Aorta (tissue), 5 donors: ENCODE results near the gene WDHD1. TPM values are rescaled to one million over a fixed set of nuclear protein-coding genes. Genes with fewer than 3 reads are reported as not detected.

Experiments used
- ATAC-seq: fragments of 200-7000 bp; cut with Tn5 transposase; one replicate; pipeline ENCODE4 v1.9.1; 2022; ENCODE audit warnings: moderate library complexity; ENCODE audit not compliant: low FRiP score
- DNase-seq, 2 donors: peaks; one replicate each; pipeline ENCODE4 v3.0.0-alpha.2; 2020
- H3K27ac ChIP-seq, 2 donors: one replicate each; pipeline ENCODE4 v1.5.1; 2013; ENCODE audit warnings: low read length in 2 of 2, mild to moderate bottlenecking in 2 of 2, moderate library complexity in 2 of 2, control low read depth in 1 of 2, inconsistent platforms in 1 of 2, low read depth in 1 of 2
- H3K27me3 ChIP-seq, 2 donors: one replicate each; pipeline ENCODE4 v1.6.1; 2013; ENCODE audit warnings: control low read depth in 1 of 2, low read length in 1 of 2, mild to moderate bottlenecking in 1 of 2, moderate library complexity in 1 of 2; ENCODE audit not compliant: insufficient read depth in 2 of 2, control insufficient read depth in 1 of 2
- H3K36me3 ChIP-seq, 2 donors: one replicate each; pipeline ENCODE4 v1.6.1; 2013; ENCODE audit warnings: control low read depth in 1 of 2, low read length in 1 of 2, mild to moderate bottlenecking in 1 of 2; ENCODE audit not compliant: insufficient read depth in 2 of 2, control insufficient read depth in 1 of 2
- H3K4me1 ChIP-seq, 2 donors: one replicate each; pipeline ENCODE4 v1.6.1; 2013; ENCODE audit warnings: low read length in 2 of 2, control low read depth in 1 of 2, mild to moderate bottlenecking in 1 of 2, moderate library complexity in 1 of 2; ENCODE audit not compliant: insufficient read depth in 2 of 2, control insufficient read depth in 1 of 2
- H3K4me3 ChIP-seq, 2 donors: one replicate each; pipeline ENCODE4 v1.5.1; 2013; ENCODE audit warnings: low read length in 2 of 2, control low read depth in 1 of 2, mild to moderate bottlenecking in 1 of 2
- H3K9me3 ChIP-seq: one replicate; pipeline ENCODE4 v1.6.1; 2013; ENCODE audit warnings: mild to moderate bottlenecking, low read length; ENCODE audit not compliant: control insufficient read depth
- WGBS, 2 donors: extraction: QIAGEN DNeasy Blood & Tissue Kit; methylation state at CpG; one replicate each; pipeline ENCODE4 v1.1.7; 2013; 5-methylcytosine and 5-hydroxymethylcytosine counted together
- intact Hi-C, 2 donors: fragments of 100-400 bp; cut with DNase I; formaldehyde crosslinking; loops; one replicate each; pipeline versions ENCODE4 v1.14.2 to v1.15.0; 2022
- long read RNA-seq, 2 donors: library from polyadenylated mRNA; unstranded; transcript quantifications; one replicate each; pipeline ENCODE4 v2.0.0, GENCODE V29; 2020 to 2021
- polyA plus RNA-seq, 2 donors: library from polyadenylated mRNA; stranded (reverse); fragments of 200-250 nt; gene quantifications; one replicate each; pipeline ENCODE4 v1.2.3, GENCODE V29; 2013
- total RNA-seq, 2 donors: library from RNA; stranded (reverse); fragmentation: NEBNext Ultra II Directional; extraction: Animal tissue kit (Norgen Biotek cat#: 25700); gene quantifications; one replicate each; pipeline ENCODE4 v1.2.1, GENCODE V29; 2021
- donor health status: healthy with polysubstance abuse.
- donor health status: Bipolar disorder and iron deficiency.
- donor health status: DM: no; HTN: no; CAD: no.
- donor health status: DM: no; HTN: no; CAD: no.
- donor health status: DM: yes; HTN: yes; CAD: no.

WDHD1 gene
- 1 to 10 TPM; 2.0 to 2.6 TPM for total RNA-seq
- polyA plus RNA-seq = under 1 TPM; 0.25 to 0.61 TPM
- long read RNA-seq, donor 1, partial matches to known transcripts = 3 of 4 reads
- long read RNA-seq, donor 1, other reads (novel, unspliced or antisense) = 1 of 4 reads
- long read RNA-seq, donor 2, partial matches to known transcripts = 0 of 1 reads
- long read RNA-seq, donor 2, other reads (novel, unspliced or antisense) = 1 of 1 reads

- Histone ChIP-seq H3K27me3 (no peaks in the 10 kb centered on the region), H3K4me1 (peaks cover 4 to 6% of the 10 kb centered on the region in 2 donors), H3K4me3 (peak within 1 kb of the TSS; percentile 42 to 88), H3K36me3 (no peaks in the 10 kb centered on the region), H3K27ac (peak within 1 kb of the TSS in 1 of 2 donors; percentile 29), H3K9me3 (no peaks in the 10 kb centered on the region)
- intact Hi-C loops = no loop called here
- DNase-seq = peak; percentile 97 to 98
- peak; percentile 100 for ATAC-seq
- 0% methylated on average over 56 of the region's 56 CpGs for WGBS, 2 donors
These were observed at the start of gene WDHD1, which contains the start of gene SOCS4 for GRCh38 chr14:55026793-55027561. WDHD1 (minus strand) TSS chr14:55027099; CDS start chr14:55026787, 312 bp downstream. SOCS4 (plus strand) TSS chr14:55027236; CDS start chr14:55043042, 15,806 bp downstream.

- H3K27ac ChIP-seq = no peak overlapping the region
- H3K4me1 ChIP-seq = peaks cover 5% of the 10 kb centered on the region in 2 donors
- no peaks in the 10 kb centered on the region for H3K36me3 ChIP-seq
- DNase-seq (no peak), ATAC-seq (no peak)
- H3K9me3 ChIP-seq = no peaks in the 10 kb centered on the region
- H3K27me3 ChIP-seq = no peaks in the 10 kb centered on the region
- WGBS, 2 donors = 77 to 88% methylated on average over 3 of the region's 3 CpGs
- no peak overlapping the region for H3K4me3 ChIP-seq
- intact Hi-C loops = no loop called here
These were observed 48.8 kb upstream of the WDHD1 start for GRCh38 chr14:55075628-55076175.

- H3K27me3 ChIP-seq = no peaks in the 10 kb centered on the region
- H3K9me3 ChIP-seq = no peaks in the 10 kb centered on the region
- no peak overlapping the region for H3K27ac ChIP-seq
- ATAC-seq (no peak), DNase-seq (no peak)
- WGBS, 2 donors = 39 to 40% methylated on average over 5 of the region's 5 CpGs
- peaks cover 5% of the 10 kb centered on the region in 2 donors for H3K4me1 ChIP-seq
- H3K36me3 ChIP-seq = no peaks in the 10 kb centered on the region
- H3K4me3 ChIP-seq = no peak overlapping the region
- intact Hi-C loops = no loop called here
These were observed 47.8 kb upstream of the WDHD1 start for GRCh38 chr14:55074662-55075061.

- no peaks in the 10 kb centered on the region for H3K9me3 ChIP-seq
- DNase-seq (no peak), ATAC-seq (no peak)
- no peak overlapping the region for H3K27ac ChIP-seq
- 3 to 5% methylated on average over 2 of the region's 2 CpGs for WGBS, 2 donors
- intact Hi-C loops = no loop called here
- H3K4me3 ChIP-seq = no peak overlapping the region
- no peaks in the 10 kb centered on the region for H3K36me3 ChIP-seq
- H3K4me1 ChIP-seq = peaks cover 5% of the 10 kb centered on the region in 2 donors
- H3K27me3 ChIP-seq = no peaks in the 10 kb centered on the region
These were observed 47.0 kb upstream of the WDHD1 start for GRCh38 chr14:55073856-55074255.

- DNase-seq = no peak
- peaks cover 5% of the 10 kb centered on the region in 2 donors for H3K4me1 ChIP-seq
- H3K9me3 ChIP-seq = no peaks in the 10 kb centered on the region
- WGBS, 2 donors = 6% methylated on average over 10 of the region's 10 CpGs
- H3K4me3 ChIP-seq = peak overlapping the region in 1 of 2 donors; percentile 41
- H3K27me3 ChIP-seq = no peaks in the 10 kb centered on the region
- peak overlapping the region; percentile 82 to 99 for H3K27ac ChIP-seq
- H3K36me3 ChIP-seq = no peaks in the 10 kb centered on the region
- peak; percentile 79 for ATAC-seq
- intact Hi-C loops = no loop called here
These were observed 45.2 kb upstream of the WDHD1 start for GRCh38 chr14:55071870-55072640.

- DNase-seq = no peak
- Histone ChIP-seq H3K27ac (peak overlapping the region in 1 of 2 donors; percentile 79), H3K4me3 (no peak overlapping the region), H3K9me3 (no peaks in the 10 kb centered on the region), H3K4me1 (peaks cover 5% of the 10 kb centered on the region in 2 donors), H3K36me3 (no peaks in the 10 kb centered on the region), H3K27me3 (no peaks in the 10 kb centered on the region)
- no peak for ATAC-seq
- intact Hi-C loops = no loop called here
- 33 to 35% methylated on average over 4 of the region's 4 CpGs for WGBS, 2 donors
These were observed 44.1 kb upstream of the WDHD1 start for GRCh38 chr14:55070981-55071411.

GRCh38 chr14:55066223-55066622 is 39.3 kb upstream of the WDHD1 start:
- intact Hi-C loops = no loop called here
- Histone ChIP-seq H3K27ac (no peak overlapping the region), H3K9me3 (no peaks in the 10 kb centered on the region), H3K27me3 (no peaks in the 10 kb centered on the region), H3K4me1 (peaks cover 0 to 3% of the 10 kb centered on the region in 2 donors), H3K4me3 (no peak overlapping the region), H3K36me3 (no peaks in the 10 kb centered on the region)
- WGBS, 2 donors = 97 to 100% methylated on average over 1 of the region's 1 CpG
- no peak for DNase-seq
- no peak for ATAC-seq

GRCh38 chr14:55065411-55065810 is 38.5 kb upstream of the WDHD1 start:
- Histone ChIP-seq H3K27me3 (no peaks in the 10 kb centered on the region), H3K27ac (peak overlapping the region; percentile 52 to 58), H3K4me3 (no peak overlapping the region), H3K4me1 (peaks cover 0 to 3% of the 10 kb centered on the region in 2 donors), H3K9me3 (no peaks in the 10 kb centered on the region), H3K36me3 (no peaks in the 10 kb centered on the region)
- ATAC-seq (no peak), DNase-seq (no peak)
- WGBS, 2 donors = 8 to 17% methylated on average over 2 of the region's 2 CpGs
- intact Hi-C loops = no loop called here
